ENCODE results near the gene FOXL3. TPM values are rescaled to one million over a fixed set of nuclear protein-coding genes. Genes with fewer than 3 reads are reported as not detected.

The FOXL3 gene
- total and polyA plus RNA-seq, 4 donors = not detected

DNA sequence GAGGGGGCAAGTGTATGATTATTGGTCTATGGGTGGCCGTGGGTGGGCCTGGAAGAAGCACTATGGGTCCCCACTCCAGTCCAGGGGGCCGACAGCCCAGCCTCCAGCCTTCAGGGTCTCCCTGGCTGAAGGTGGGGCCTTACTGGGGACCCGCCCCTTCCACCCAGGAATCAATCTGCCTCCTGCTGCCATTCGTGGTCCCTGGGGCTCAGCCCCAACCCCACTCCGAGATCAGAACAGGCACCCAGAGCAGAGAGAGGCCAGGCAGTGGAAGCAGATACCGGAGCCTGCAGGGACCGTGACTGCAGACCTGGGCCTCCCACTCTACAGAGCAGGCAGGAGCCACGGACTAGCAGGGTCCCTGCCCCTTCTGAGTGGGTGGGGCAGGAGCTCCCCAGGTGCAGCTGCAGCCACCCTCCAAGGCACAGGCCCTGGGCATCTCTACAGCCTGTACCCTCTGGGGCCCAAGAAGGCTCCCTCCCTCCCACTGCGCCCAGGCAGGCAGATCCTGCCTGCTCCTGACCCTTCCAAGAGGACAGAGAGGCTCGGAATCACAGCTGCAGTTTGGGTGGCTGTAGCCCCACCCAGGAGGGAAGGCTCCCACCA is 13.6 kb upstream of the FOXL3 start:
- Histone ChIP-seq H3K27me3 (ENCODE audit: control insufficient read depth in 4 of 4, insufficient read depth in 4 of 4, low read length in 3 of 4) (no peaks in the 10 kb centered on the region), H3K27ac (ENCODE audit: low read depth in 1 of 2, low read length in 2 of 2) (no peak overlapping the region), H3K9ac (ENCODE audit: low read depth in 1 of 2, low read length in 2 of 2) (no peak overlapping the region), H3K36me3 (ENCODE audit: control insufficient read depth in 4 of 4, insufficient read depth in 3 of 4, low read depth in 1 of 4, low read length in 3 of 4) (no peaks in the 10 kb centered on the region), H3K4me3 (ENCODE audit: low read depth in 1 of 3, low read length in 3 of 3) (no peak overlapping the region), H3K9me3 (ENCODE audit: control insufficient read depth in 4 of 4, low read length in 3 of 4) (peaks cover 0 to 1% (median 0%) of the 10 kb centered on the region in 4 donors), H3K4me1 (ENCODE audit: control insufficient read depth in 4 of 4, insufficient read depth in 4 of 4, low read length in 3 of 4) (no peaks in the 10 kb centered on the region)
- TF ChIP-seq YY1 (IDR thresholded peaks at IDR 0.05) (no peak), RAD21 (IDR thresholded peaks at IDR 0.05) (no peak), HNF4G (IDR thresholded peaks at IDR 0.05) (no peak), GABPA (IDR thresholded peaks at IDR 0.05 in 1 of 2, conservative IDR thresholded peaks at IDR 0.05 in 1 of 2) (no peak), FOXA2 (IDR thresholded peaks at IDR 0.05) (no peak), EGR1 (IDR thresholded peaks at IDR 0.05; ENCODE audit: low read depth in 2 of 2) (no peak), SP1 (IDR thresholded peaks at IDR 0.05) (no peak), HNF4A (conservative IDR thresholded peaks at IDR 0.05) (no peak), RXRA (IDR thresholded peaks at IDR 0.05) (no peak), NR2F2 (IDR thresholded peaks at IDR 0.05) (no peak), JUND (IDR thresholded peaks at IDR 0.05) (no peak), TAF1 (conservative IDR thresholded peaks at IDR 0.05) (no peak), FOXA1 (IDR thresholded peaks at IDR 0.05) (no peak)
- TF ChIP-seq, protein P1, sequence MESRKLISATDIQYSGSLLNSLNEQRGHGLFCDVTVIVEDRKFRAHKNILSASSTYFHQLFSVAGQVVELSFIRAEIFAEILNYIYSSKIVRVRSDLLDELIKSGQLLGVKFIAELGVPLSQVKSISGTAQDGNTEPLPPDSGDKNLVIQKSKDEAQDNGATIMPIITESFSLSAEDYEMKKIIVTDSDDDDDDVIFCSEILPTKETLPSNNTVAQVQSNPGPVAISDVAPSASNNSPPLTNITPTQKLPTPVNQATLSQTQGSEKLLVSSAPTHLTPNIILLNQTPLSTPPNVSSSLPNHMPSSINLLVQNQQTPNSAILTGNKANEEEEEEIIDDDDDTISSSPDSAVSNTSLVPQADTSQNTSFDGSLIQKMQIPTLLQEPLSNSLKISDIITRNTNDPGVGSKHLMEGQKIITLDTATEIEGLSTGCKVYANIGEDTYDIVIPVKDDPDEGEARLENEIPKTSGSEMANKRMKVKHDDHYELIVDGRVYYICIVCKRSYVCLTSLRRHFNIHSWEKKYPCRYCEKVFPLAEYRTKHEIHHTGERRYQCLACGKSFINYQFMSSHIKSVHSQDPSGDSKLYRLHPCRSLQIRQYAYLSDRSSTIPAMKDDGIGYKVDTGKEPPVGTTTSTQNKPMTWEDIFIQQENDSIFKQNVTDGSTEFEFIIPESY (IDR thresholded peaks at IDR 0.05) = no peak
- TF ChIP-seq, protein P2, sequence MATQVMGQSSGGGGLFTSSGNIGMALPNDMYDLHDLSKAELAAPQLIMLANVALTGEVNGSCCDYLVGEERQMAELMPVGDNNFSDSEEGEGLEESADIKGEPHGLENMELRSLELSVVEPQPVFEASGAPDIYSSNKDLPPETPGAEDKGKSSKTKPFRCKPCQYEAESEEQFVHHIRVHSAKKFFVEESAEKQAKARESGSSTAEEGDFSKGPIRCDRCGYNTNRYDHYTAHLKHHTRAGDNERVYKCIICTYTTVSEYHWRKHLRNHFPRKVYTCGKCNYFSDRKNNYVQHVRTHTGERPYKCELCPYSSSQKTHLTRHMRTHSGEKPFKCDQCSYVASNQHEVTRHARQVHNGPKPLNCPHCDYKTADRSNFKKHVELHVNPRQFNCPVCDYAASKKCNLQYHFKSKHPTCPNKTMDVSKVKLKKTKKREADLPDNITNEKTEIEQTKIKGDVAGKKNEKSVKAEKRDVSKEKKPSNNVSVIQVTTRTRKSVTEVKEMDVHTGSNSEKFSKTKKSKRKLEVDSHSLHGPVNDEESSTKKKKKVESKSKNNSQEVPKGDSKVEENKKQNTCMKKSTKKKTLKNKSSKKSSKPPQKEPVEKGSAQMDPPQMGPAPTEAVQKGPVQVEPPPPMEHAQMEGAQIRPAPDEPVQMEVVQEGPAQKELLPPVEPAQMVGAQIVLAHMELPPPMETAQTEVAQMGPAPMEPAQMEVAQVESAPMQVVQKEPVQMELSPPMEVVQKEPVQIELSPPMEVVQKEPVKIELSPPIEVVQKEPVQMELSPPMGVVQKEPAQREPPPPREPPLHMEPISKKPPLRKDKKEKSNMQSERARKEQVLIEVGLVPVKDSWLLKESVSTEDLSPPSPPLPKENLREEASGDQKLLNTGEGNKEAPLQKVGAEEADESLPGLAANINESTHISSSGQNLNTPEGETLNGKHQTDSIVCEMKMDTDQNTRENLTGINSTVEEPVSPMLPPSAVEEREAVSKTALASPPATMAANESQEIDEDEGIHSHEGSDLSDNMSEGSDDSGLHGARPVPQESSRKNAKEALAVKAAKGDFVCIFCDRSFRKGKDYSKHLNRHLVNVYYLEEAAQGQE (IDR thresholded peaks at IDR 0.05) = no peak
- TF ChIP-seq, protein P3, sequence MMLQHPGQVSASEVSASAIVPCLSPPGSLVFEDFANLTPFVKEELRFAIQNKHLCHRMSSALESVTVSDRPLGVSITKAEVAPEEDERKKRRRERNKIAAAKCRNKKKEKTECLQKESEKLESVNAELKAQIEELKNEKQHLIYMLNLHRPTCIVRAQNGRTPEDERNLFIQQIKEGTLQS (IDR thresholded peaks at IDR 0.05) = no peak
- TF ChIP-seq, protein P4, sequence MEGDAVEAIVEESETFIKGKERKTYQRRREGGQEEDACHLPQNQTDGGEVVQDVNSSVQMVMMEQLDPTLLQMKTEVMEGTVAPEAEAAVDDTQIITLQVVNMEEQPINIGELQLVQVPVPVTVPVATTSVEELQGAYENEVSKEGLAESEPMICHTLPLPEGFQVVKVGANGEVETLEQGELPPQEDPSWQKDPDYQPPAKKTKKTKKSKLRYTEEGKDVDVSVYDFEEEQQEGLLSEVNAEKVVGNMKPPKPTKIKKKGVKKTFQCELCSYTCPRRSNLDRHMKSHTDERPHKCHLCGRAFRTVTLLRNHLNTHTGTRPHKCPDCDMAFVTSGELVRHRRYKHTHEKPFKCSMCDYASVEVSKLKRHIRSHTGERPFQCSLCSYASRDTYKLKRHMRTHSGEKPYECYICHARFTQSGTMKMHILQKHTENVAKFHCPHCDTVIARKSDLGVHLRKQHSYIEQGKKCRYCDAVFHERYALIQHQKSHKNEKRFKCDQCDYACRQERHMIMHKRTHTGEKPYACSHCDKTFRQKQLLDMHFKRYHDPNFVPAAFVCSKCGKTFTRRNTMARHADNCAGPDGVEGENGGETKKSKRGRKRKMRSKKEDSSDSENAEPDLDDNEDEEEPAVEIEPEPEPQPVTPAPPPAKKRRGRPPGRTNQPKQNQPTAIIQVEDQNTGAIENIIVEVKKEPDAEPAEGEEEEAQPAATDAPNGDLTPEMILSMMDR (IDR thresholded peaks at IDR 0.05; ENCODE audit: low read depth, low read length, missing input control) = no peak
- TF ChIP-seq, protein P5, sequence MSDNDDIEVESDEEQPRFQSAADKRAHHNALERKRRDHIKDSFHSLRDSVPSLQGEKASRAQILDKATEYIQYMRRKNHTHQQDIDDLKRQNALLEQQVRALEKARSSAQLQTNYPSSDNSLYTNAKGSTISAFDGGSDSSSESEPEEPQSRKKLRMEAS (IDR thresholded peaks at IDR 0.05) = no peak
- no peak for DNase-seq (ENCODE audit: low spot score)
- 80% methylated on average over 10 of the region's 10 CpGs for WGBS

All from liver (tissue), 9 donors.